Stimulated activated CD8-positive, alpha-beta memory T cell treated with anti-CD3 and anti-CD28 coated beads, Interleukin-4, amount 100 ng/mL, for 4 hours (primary cell): Measurements from ENCODE around the gene BICDL1.

ENCODE experiments used
- DNase-seq, 2 donors: peaks; one replicate each; pipeline ENCODE4 v3.0.0-alpha.2; 2020; ENCODE audit warnings: low read depth in 2 of 2, low spot score in 1 of 2

Gene BICDL1

DNA sequence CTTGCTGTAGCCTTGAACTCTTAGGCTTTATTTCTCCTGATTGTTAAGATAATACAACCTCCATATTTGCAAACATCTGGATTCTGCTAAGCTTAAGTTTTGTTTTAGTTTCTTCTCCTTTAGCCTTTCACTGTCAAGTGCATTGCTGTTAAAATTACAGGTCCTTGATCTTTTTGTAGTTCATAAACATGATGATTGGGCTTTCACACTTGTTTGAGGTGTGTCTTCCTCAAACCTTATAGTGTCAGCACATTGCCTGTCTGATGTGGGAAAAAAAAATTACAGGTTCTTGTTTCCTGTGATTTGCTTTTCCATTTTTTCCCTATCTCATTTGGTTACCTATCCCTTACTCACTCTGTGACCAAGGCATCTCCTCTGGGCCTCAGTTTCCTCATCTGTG lies 59.2 kb downstream of the BICDL1 start:
- DNase-seq: no peak

DNA sequence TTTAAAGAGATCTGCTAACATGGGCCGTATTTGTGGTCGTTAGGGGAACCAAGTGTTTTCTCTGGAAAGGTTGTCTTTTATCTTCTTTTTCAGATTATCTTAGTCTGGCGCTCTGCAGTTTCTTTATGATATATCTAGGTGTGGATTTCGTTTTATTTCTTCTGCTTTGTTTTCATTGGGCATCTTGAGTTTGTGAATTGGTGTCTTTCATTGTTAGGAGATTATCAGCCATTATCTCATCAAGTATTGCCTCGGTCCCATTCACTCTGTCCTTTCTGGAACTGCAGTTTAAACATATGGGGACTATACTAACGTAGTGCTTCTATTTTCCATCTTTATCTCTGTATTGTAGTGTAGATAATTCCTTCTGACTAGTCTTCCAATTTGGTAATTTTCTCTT lies 60.4 kb downstream of the BICDL1 start:
- no peak for DNase-seq

DNA sequence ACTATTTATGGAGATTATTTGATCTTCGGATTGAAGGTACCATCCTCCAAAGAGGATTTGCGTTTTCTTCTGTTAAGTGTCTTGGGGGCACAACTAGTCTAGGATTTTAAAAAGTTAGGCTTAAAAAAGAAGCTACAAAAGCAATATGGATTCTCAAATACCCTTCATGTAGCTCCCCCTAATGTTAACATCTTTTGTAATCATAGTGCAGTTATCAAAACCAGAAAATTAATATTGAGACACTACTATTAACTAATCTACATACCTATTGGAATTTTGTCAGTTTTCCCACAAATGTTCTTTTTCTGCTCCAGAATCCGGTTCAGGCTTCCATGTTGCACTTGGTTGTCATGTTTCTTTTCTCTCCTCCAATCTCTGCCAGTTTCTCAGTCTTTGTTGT lies 62.5 kb downstream of the BICDL1 start:
- DNase-seq: no peak

DNA sequence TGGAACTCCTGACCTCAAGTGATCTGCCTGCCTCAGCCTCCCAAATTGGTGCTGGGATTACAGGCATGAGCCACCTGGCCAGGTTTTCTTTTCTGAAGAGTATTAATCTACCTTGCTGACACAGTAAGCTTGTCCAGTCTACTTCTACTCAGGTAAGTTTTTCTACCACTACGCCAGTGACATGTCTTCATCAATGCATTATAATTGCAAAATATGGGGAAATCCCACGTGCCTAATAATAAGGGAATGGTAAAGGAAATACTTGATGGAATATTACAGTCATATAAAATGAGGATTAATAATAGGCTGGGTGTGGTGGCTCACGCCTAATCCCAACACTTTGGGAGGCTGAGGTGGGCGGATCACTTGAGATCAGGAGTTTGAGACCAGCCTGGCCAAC lies 65.3 kb downstream of the BICDL1 start:
- DNase-seq: no peak

DNA sequence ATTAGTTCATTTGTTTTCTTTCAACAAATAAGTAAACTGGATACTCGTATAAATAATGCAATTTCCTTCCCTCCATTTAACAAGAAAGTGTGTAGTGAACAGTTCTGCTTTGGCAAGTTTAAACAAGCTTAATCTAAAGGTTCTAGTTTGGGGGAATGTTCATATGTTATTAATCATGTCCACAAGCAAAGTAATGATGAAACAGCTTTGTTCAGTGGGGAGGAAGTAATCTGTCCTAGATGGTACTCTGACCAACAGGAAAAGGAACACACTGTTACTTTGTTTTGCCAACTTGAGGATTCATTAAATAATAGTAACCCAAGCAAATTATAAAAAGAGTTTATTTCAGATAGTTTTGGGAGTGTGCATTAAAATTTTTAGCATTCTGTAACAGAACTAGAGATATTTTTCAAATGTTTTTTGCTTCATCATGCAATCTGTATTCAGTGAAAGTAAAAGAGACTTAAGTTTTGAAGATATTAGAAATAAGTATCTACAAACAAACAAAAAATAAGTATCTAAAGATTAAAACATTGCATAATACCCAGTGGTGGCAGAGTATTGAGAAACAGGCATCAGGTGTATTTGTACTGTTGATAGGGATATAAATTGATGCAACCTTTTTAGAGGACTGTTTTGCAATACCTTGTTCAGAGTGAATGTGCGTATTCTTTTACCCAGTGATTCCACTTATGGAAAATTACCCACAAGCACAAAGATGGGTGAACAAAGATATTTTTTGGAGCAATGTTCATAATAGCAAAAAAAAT lies 66.4 kb downstream of the BICDL1 start:
- DNase-seq: no peak

DNA sequence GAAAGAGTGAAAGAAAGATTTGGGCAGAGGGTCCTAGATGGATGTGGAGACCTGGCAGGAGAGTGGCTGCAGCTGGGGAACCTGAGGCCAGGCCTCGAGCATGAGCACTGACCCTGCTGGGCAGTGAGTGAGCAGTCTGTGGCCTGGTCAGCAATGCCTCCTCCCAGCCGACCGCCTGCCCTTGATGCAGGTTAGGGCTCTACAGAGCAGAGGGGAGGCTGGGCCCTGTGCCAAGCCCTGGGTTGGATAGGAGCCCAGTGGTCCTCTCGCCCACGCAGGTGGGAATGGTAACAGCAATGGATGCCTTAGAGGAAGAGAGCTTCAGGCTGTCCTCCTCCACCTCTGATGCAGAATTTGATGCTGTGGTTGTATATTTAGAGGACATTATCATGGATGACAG lies 67.7 kb downstream of the BICDL1 start:
- no peak for DNase-seq

DNA sequence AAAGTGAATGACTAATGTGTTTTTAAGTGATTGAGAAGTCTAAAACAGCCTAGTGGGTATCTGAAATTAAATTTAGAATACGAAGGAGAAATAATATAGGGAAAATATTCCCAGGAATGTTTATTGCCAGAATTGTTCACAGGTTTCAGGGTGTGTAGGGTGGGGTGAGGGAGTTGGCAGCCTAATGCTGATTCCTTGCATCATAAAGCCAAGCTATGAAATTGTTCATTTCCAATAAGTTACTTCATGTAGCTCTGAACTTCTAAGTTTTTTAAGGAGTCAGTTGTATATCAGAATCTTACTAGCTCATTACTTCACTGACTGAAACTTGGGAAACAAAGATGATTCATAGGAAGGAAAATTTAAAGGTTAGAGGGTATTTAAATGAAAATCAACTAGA lies 71.2 kb downstream of the BICDL1 start:
- no peak for DNase-seq

DNA sequence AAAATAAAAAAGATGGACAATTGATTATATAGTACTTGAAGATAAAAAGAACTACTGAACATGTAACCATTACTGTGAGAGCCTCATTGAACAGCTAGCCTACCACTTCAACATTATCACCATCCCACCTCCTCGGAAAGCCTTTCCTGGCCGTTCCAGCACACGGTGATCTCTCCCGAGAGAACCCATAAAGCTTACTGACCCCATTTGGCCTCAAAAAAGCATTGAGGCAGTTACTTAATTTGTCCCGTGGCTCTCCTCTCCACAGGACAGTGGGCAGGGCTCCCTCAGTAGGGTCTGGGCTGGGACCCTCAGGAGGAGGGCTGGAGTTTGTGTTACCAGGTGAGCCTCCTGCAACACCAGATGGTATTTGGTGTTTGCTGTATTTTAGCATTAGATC lies 71.7 kb downstream of the BICDL1 start:
- DNase-seq: no peak

DNA sequence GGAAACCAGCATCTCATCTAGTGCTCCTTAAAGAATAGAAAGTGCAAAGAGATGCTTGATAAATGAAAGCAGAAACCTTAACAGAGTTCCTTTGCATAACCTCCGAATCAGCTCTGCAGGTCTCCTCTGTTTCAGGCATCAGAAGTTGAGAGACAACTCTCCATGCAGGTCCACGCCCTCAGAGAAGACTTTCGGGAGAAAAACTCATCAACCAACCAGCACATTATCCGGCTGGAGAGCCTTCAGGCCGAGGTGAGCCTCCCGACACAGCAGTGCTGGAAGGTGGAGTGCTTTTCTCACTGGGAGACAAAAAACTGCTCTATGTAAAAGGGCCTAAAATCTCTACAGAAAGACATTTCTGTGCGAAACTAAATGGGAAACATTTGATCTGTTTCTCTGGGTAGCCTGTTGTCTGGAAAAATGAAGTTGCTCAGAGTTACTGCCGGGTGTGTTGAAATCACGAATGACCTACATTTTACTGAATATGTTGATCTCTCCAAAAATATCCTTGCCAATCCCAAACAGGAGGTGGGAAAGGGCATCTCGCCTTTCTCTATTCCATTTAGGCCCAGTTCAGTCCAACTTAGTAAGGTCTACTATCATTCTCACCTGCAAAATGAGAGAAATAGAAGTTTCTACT lies 72.7 kb downstream of the BICDL1 start:
- no peak for DNase-seq

DNA sequence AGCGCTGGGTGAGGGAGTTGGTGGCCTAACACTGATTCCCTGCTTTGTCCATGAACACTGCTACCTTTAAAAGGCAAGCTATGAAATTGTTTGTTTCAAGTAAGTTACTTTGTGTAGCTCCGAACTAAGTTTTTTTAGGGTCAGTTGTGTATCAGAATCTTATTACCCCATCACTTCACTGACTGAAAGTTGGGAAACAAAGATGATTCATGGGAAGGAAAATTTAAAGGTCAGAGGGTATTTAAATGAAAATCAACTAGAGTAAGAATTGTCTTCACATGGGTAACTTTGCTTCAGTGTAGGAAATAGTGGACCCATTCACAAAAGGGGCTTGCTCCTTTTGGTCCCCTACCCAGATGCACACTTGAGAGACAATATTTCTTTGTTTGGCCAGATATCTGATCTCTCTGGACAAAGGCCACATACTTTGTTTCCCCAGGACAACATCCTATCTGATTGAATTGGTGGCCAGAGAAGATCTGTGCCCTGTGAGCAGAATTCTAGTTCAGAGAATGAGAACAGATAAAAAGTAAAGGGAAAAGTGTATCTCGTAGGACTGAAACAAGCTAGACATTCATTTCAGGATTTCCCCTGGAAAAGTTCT lies 74.0 kb downstream of the BICDL1 start:
- DNase-seq: no peak

DNA sequence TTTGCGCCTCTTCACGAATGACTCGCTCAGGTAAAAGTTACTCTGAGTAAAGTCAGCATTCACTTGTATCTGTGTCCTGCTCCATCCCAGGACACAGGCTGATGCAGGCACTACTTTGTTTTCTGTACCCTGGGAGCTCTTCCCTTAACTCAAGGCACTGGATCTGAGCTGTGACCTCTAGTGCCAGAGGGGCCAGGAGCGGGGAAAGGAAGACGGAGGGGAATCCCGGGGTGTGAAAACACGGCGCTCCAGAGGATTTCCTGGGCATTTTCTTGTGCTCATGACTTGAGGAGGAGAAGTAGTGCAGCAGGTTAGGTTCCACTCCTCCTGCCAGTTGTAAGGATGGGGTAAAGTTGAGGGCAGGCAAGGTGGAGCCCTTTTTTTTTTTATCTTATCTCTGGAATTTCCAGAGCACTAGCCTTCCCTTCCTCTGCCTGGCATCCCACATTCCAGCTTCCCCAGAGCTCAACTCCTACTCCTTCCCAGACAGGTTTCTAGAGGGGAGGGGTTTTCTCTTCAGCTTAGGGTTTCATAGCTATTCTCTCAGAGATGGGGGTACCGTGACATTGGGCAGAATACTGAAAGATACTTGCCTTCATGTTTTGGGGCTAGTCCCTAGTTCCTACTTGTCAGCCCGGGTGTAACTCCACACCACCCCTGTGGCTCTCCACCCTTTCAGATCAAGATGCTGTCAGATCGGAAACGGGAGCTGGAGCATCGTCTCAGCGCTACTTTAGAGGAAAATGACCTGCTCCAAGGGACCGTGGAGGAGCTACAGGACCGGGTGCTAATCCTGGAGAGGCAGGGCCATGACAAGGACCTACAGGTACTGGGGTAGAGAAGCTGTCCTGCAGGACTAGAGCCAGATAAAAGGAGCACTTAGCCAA lies 75.3 kb downstream of the BICDL1 start:
- no peak for DNase-seq

DNA sequence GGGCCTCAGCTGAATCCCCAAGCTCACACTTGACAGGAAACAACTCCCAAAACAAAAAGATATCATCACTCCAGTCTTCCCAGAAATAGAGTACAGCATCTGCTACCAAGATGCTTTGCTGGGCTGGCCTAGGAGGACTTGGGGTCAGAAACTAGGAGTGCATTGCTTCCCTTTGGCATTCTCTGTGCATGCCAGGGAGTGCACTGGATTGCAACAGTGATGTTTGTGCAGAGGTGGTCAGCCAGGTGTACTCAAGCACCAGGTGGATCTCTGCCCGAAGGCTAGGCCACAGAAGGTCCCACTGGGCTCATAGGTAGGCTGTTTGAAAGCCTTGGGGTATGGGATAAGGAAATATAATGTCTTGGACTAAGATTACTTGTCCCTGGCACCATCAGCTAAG lies 76.4 kb downstream of the BICDL1 start:
- DNase-seq: no peak

DNA sequence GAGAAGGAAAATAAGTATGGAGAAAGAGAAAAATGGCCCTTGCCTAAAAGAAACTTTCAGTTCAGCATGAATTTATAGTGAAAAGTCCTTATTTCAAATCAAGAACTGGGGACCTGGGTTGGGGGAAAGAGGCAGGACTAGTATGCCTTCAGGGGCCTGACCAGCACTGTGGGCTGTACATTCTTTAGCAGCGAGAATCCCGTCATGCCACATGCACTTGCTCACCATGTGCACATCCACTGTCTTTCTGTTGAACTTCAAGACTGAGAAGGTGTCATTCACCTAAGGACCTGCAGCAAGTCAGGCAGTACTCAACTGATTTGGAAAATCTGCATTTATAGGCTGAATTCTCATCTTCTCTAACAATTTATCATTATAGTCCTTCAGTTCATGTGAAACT lies 77.3 kb downstream of the BICDL1 start:
- DNase-seq: no peak

DNA sequence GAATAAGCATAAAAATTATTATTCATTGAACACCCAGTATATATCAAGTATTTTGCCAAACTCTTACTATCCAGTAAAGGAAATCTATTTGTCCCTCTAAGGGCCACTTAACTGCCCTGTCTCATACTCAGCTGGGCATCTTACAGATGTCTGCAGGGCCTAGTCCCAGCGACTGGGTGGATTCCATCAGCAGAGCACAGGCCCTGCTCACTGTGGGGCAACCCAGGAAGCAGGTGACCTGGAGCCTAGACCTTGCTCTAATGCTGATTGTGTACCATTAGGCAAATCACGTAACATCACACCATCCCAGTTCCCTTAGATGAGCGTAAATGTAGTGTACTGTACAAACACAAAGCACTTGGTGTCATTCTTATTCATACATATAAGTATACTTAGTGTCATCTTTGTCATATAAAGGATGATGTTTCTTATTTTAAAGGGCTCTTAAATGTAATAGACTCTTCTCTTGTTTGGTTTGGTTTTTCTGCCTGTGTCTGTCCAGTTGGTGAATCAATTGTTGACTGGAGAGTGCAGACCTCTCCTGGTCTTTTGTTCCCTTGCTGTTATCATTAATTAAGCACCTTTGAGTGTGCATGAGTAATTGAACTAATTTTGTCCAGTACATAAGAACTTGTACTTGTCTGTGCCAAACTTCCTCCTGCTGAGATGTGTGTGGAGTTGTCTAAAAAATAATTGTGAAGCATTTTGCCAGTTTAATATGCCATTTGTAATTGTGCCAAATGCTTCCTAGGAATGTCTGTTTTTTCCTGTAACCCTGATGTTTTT lies 78.2 kb downstream of the BICDL1 start:
- DNase-seq: no peak

DNA sequence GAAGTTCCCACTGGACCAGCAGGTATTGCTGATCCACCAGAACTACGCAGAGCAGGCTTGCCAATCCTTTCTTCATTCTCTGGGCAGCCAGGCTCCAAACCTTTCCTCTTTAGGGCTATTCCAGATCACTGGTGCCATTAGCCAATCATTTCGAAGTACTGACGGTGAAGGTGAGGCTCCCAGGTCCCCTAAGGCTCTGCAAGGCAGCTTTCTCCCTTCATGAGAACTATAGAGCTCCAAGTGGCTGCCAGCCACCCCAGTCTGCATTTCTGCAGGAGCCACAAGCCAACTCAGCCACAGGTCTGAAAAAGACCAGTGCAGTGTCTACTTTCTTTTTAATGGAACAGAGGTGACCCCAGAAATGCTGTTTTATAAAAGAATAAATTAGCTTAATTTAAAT lies 78.9 kb downstream of the BICDL1 start:
- DNase-seq: no peak

DNA sequence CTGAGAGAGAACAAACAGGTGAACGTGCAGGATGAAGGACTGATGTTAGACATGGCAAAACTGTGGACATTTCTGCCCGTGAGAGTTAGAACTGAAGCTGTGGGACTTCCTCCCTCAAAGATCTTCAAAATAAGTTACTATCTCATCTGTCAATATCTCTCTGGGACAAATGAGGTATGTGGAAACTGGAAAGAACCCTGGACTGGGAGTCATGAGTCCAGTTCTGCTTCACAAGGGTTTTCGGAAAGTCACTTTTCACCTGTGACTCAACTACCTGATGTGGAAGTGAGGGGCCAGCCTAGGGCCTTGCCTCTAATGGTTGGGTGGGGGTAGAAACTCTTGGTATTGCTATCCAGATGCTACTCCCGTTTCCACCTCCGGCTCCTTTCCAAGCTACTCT lies 80.2 kb downstream of the BICDL1 start:
- no peak for DNase-seq

DNA sequence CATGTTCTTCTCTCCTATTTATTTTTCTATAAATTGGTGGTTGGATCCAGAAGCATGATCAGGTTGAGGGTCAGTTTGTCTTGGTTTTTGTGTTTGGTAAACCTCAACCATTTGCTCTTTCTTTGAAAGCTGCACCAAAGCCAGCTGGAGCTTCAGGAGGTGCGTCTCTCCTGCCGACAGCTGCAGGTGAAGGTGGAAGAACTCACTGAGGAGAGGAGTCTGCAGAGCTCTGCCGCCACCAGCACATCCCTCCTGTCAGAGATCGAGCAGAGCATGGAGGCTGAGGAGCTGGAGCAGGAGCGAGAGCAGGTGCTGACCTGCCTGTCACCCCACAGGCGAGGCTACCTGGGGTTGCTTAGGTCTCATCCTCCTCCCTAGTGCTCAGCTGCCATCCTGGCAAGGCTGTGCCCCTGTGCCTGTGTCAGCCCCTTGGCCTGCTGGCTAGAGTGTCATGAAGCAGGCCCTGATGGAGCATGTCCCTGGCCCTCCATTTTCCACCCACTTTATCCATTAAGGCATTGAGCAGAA lies 82.5 kb downstream of the BICDL1 start:
- DNase-seq: no peak

DNA sequence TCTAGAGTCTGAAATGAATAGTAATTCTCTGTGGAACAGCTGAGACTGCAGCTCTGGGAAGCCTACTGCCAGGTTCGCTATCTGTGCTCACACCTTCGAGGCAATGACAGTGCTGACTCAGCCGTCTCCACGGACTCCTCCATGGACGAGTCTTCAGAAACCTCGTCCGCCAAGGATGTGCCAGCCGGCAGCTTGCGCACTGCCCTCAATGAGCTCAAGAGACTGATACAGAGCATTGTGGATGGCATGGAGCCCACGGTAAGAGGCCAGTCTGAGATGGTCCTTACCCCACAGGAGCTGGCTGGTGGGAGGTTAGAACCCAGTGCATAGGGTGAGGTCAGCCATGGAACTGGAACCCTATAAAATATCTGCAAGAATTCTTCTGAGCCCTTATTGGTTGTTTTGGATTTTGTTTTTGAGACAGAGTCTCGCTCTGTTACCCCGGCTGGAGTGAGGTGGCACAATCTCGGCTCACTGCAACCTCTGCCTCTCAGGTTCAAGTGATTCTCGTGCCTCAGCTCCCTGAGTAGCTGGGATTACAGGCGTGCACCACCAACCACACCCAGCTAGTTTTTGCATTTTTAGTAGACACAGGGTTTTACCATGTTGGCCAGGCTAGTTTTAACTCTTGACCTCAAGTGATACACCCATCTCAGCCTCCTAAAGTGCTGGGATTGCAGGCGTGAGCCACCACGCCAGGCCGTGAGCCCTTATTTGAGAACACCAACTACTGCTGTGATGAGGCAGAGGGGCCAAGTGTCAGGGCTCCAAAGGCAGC lies 83.6 kb downstream of the BICDL1 start:
- DNase-seq: no peak

DNA sequence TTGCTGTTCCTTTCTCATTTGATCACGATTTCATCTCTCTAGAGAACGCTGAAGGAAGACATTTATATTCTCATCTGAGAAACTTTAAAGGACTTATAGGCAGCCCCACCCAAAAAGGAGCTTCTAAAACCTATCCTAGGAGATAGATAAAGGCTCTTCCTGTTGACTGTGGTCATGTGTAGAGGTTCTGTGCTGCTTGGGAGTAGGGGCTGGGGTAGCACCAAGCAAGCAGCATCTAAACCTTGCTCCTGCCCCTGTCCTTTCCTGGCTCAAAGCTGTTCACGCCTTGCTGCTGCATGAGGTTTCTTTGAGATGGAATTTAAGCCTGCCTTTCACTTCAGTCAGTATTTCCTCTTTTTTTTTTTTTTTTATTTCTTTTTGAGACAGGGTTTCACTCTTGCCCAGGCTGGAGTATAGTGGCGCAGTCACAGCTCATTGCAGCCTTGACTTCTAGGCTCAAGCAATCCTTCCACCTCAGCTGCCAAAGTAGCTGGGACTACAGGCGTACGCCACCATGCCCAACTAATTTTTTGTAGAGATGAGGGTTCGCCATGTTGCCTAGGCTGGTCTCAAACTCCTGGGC lies 86.1 kb downstream of the BICDL1 start:
- no peak for DNase-seq

DNA sequence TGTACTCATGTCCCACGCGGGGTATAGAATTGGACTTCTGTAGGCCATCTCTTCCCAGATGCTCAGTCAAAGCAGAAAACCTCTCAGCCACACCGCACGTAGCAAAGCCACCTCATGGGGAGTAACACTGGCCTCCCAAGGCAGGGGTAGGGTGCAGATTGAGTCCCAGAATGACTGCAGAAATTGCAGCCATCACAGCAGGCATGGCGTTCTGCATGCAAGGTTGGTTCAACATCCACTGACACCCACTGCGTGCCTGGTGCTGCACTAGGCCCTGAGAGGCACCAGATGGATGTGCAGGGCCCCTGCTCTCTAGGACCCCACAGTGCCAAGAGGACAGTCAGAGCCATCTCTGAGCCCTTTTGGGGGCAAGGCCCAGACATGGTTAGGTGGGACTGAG lies 87.6 kb downstream of the BICDL1 start:
- no peak for DNase-seq
